ENCODE results near the gene PTAFR. TPM values are rescaled to one million over a fixed set of nuclear protein-coding genes. Genes with fewer than 3 reads are reported as not detected.

PTAFR gene
- total RNA-seq, 4 donors from 2014 or later: 3.5 to 11.1 (median 5.9) TPM

DNA sequence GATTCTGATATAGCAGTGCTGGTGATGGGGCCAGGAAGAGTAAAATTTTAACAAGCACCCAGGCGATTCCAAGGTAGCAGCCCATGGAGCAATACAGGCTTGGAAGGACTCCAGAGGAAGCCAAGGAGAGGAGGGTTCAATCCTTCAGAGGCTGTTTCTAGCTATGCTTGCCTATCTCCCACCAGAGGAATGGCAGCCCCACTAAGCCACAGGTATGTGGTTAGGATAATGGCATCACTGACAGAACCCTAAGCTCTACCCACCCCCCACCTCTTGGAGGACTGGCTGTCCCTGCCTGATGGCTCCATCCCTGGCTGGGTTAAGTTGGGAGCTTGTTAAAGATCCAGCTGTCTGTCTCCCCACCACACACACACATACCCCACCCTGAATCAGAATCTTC, 19.3 kb upstream of the PTAFR start:
- no peak for TF ChIP-seq EP300 (IDR thresholded peaks at IDR 0.05)
- no peak for TF ChIP-seq POLR2A (IDR thresholded peaks at IDR 0.05)
- TF ChIP-seq, protein P1, sequence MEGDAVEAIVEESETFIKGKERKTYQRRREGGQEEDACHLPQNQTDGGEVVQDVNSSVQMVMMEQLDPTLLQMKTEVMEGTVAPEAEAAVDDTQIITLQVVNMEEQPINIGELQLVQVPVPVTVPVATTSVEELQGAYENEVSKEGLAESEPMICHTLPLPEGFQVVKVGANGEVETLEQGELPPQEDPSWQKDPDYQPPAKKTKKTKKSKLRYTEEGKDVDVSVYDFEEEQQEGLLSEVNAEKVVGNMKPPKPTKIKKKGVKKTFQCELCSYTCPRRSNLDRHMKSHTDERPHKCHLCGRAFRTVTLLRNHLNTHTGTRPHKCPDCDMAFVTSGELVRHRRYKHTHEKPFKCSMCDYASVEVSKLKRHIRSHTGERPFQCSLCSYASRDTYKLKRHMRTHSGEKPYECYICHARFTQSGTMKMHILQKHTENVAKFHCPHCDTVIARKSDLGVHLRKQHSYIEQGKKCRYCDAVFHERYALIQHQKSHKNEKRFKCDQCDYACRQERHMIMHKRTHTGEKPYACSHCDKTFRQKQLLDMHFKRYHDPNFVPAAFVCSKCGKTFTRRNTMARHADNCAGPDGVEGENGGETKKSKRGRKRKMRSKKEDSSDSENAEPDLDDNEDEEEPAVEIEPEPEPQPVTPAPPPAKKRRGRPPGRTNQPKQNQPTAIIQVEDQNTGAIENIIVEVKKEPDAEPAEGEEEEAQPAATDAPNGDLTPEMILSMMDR (IDR thresholded peaks at IDR 0.05): no peak
- WGBS, 2 donors: 78 to 100% methylated on average over 1 of the region's 1 CpG
- no peak for DNase-seq (ENCODE audit: low spot score in 2 of 2)
- no peaks in the 10 kb centered on the region for H3K4me1 ChIP-seq
- peaks cover 0 to 39% (median 16%) of the 10 kb centered on the region in 3 donors for H3K36me3 ChIP-seq
- no peaks in the 10 kb centered on the region for H3K27me3 ChIP-seq
- no peaks in the 10 kb centered on the region for H3K9me3 ChIP-seq
- H3K27ac ChIP-seq: no peak overlapping the region
- H3K4me3 ChIP-seq: no peak overlapping the region

DNA sequence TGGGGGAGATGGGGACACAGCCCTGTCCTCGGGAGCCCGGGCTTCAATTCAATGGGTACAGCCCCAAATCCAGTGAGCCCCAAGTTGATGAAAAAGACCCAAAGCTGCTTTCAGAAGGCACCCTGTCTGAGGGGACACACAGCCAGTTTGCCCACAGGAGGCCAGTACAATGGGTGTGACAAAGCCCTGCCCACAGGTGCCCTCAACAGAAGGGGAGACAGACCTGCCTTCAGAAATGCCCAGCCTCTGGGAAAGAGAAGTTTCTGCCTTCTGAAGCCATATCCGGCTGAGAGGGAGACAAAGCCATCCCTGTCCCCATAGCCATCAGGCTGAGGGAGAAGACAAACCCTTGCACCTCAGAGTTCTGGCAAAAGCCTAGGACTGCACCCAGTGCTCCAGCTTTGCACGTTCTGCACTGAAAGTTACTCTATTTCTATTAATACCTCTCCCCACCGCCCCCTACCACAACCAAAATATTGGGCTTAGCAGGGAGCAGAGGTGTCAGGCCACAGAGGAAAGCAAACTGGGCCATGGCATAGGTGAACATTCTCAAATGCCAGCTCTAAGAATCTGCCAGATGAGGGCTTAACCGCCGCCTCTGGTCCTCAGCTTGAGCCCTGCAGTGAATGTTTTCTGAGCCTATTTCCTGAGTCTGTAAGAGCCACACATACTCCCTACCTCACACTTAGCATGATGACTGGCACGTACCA, 18.0 kb upstream of the PTAFR start:
- Histone ChIP-seq H3K27ac (no peak overlapping the region), H3K4me3 (no peak overlapping the region), H3K27me3 (no peaks in the 10 kb centered on the region), H3K36me3 (peaks cover 0 to 26% (median 8%) of the 10 kb centered on the region in 3 donors), H3K9me3 (no peaks in the 10 kb centered on the region), H3K4me1 (no peaks in the 10 kb centered on the region)
- 78 to 80% methylated on average over 8 of the region's 8 CpGs for WGBS, 2 donors
- no peak for TF ChIP-seq POLR2A (IDR thresholded peaks at IDR 0.05)
- TF ChIP-seq, protein P1 (IDR thresholded peaks at IDR 0.05): no peak
- no peak for TF ChIP-seq EP300 (IDR thresholded peaks at IDR 0.05)
- no peak for DNase-seq (ENCODE audit: low spot score in 2 of 2)

DNA sequence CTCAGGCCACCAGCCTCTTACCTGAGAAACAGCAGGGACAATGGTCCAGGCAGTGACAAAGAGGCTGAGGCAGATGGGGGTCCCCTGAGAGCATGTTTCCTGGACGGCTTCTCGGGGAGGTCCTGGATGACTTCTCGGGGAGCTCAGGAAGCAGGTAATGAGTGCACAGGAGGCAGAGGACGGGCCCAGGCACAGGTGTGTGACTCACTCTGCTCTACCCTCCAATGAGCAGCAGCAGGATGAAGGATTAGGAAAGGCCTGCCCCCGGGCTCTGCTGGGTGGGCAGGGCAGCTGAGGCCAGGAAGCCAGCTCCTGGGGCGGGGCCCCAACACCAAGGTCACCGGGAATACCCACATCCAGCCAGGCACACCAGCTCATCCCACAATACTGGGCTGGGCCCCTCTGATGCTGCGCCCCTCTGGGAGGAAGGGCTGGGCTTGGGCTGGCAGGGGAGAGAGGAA, 17.2 kb upstream of the PTAFR start:
- Histone ChIP-seq H3K4me3 (no peak overlapping the region), H3K4me1 (no peaks in the 10 kb centered on the region), H3K27me3 (no peaks in the 10 kb centered on the region), H3K27ac (no peak overlapping the region), H3K36me3 (peaks cover 0 to 19% (median 3%) of the 10 kb centered on the region in 3 donors), H3K9me3 (no peaks in the 10 kb centered on the region)
- TF ChIP-seq, protein P1 (IDR thresholded peaks at IDR 0.05): no peak
- TF ChIP-seq POLR2A (IDR thresholded peaks at IDR 0.05): no peak
- TF ChIP-seq EP300 (IDR thresholded peaks at IDR 0.05): no peak
- no peak for DNase-seq (ENCODE audit: low spot score in 2 of 2)
- WGBS, 2 donors: 70 to 78% methylated on average over 8 of the region's 8 CpGs

DNA sequence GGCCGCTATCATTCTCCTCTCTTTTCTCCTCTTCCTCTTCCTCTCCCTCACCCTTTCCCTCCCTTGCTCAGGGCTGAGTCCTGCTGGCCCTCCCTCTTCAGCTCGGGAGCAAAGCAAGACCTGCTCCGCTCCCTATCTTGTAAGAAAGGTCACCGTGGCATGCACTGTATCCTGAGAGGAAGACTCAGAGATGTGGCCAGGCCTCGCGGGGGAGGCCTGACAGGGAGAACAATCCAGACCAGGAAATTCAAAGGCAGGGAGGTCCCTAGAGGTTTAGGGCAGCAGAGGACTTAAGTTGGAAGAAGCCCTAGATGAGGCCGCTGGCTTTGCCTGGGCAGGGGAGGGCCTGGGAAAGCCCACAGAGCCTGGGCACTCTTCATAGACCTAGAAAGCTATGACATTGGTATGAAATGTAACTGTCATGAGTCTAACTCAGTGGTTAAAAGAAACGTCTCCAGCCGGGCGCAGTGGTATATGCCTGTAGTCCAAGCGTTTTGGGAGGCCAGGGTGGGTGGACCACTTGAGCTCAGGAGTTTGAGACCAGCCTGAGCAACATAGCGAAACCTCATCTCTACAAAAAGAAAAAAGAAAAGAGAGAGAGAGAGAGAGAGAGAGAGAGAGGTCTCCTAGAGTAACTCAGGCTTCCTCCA, 14.6 kb upstream of the PTAFR start:
- DNase-seq (ENCODE audit: low spot score in 2 of 2): no peak
- Histone ChIP-seq H3K36me3 (no peaks in the 10 kb centered on the region), H3K4me3 (no peak overlapping the region), H3K4me1 (no peaks in the 10 kb centered on the region), H3K27me3 (no peaks in the 10 kb centered on the region), H3K27ac (no peak overlapping the region), H3K9me3 (no peaks in the 10 kb centered on the region)
- WGBS, 2 donors: 57 to 68% methylated on average over 12 of the region's 12 CpGs
- TF ChIP-seq EP300 (IDR thresholded peaks at IDR 0.05) (no peak), POLR2A (IDR thresholded peaks at IDR 0.05) (no peak)
- TF ChIP-seq, protein P1 (IDR thresholded peaks at IDR 0.05): no peak

DNA sequence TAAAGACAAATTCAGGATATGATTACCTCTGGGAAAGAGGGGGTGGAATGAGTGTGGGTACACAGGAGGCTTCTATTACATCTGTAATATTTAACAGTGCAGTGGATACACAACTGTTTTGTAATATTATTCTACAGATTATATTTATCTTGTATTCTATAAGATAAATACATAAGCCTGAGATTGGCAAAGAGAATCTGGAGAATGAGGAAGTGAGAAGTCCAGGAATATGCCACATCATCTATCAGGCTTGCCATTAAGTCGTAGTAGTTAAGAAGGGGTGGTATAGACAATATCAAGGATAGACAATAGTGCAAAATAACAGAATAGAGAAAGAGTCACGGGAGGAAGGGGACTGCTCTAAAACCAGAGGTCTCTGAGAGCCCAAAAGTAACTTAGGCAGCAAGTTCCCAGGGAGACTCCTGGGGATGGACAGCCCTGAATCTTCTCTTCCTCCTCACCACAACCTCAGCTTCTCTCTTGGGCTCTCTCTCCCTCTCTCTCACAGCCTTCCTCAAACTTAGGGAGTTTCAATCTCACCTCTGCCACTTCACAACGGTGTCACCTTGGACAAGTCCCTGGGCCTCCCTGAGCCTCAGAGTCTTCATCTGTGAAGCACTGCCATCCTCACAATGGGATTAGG, 14.0 kb upstream of the PTAFR start:
- Histone ChIP-seq H3K27ac (no peak overlapping the region), H3K4me1 (no peaks in the 10 kb centered on the region), H3K9me3 (no peaks in the 10 kb centered on the region), H3K4me3 (no peak overlapping the region), H3K36me3 (no peaks in the 10 kb centered on the region), H3K27me3 (no peaks in the 10 kb centered on the region)
- TF ChIP-seq EP300 (IDR thresholded peaks at IDR 0.05): no peak
- TF ChIP-seq, protein P1 (IDR thresholded peaks at IDR 0.05): no peak
- no peak for TF ChIP-seq POLR2A (IDR thresholded peaks at IDR 0.05)
- 61 to 69% methylated on average over 3 of the region's 3 CpGs for WGBS, 2 donors
- no peak for DNase-seq (ENCODE audit: low spot score in 2 of 2)

Data from tibial nerve (tissue), 4 donors.